H9 (cell line): Measurements from ENCODE around the gene SETMAR. TPM values are rescaled to one million over a fixed set of nuclear protein-coding genes. Genes with fewer than 3 reads are reported as not detected.

Source experiments
- DNase-seq: peaks from one replicate; pipeline ENCODE4 v3.0.0-alpha.2; 2017
- H2AFZ ChIP-seq: one replicate; pipeline ENCODE4 v1.6.1; 2013; ENCODE audit warnings: mild to moderate bottlenecking, low read length, control low read depth, moderate library complexity
- H2AK5ac ChIP-seq: 2 replicates; pipeline ENCODE4 v1.6.1; 2013; ENCODE audit warnings: low read length, control low read depth, mixed read lengths; ENCODE audit not compliant: insufficient read length
- H2BK120ac ChIP-seq: one replicate; pipeline ENCODE4 v1.6.1; 2013; ENCODE audit warnings: low read depth, mild to moderate bottlenecking, low read length, control low read depth, inconsistent platforms; ENCODE audit not compliant: poor library complexity, severe bottlenecking
- H2BK12ac ChIP-seq: 2 replicates; pipeline ENCODE4 v1.6.1; 2013; ENCODE audit warnings: low read length, control low read depth, mixed read lengths, low read depth; ENCODE audit not compliant: insufficient read length
- H2BK15ac ChIP-seq: 2 replicates; pipeline ENCODE4 v1.6.1; 2013; ENCODE audit warnings: low read depth, low read length, control low read depth
- H2BK20ac ChIP-seq: one replicate; pipeline ENCODE4 v1.6.1; 2013; ENCODE audit warnings: low read depth, mild to moderate bottlenecking, low read length, control low read depth, inconsistent platforms; ENCODE audit not compliant: poor library complexity, severe bottlenecking
- H2BK5ac ChIP-seq: 2 replicates; pipeline ENCODE4 v1.6.1; 2013; ENCODE audit warnings: low read length, control low read depth, mixed read lengths; ENCODE audit not compliant: insufficient read length
- H3K14ac ChIP-seq: 2 replicates; pipeline ENCODE4 v1.6.1; 2013; ENCODE audit warnings: low read length, control low read depth; ENCODE audit not compliant: insufficient read depth
- H3K18ac ChIP-seq: 2 replicates; pipeline ENCODE4 v1.6.1; 2013; ENCODE audit warnings: low read depth, mild to moderate bottlenecking, mixed read lengths, low read length, control low read depth; ENCODE audit not compliant: insufficient read length
- H3K23ac ChIP-seq: 2 replicates; pipeline ENCODE4 v1.6.1; 2013; ENCODE audit warnings: low read length, control low read depth, mixed read lengths, low read depth; ENCODE audit not compliant: insufficient read length
- H3K23me2 ChIP-seq: 2 replicates; pipeline ENCODE4 v1.6.1; 2013; ENCODE audit warnings: low read depth, mild to moderate bottlenecking, mixed read lengths, low read length, control low read depth; ENCODE audit not compliant: insufficient read length, poor library complexity, severe bottlenecking
- H3K27ac ChIP-seq: 2 replicates; pipeline ENCODE4 v1.5.1; 2013; ENCODE audit warnings: low read length, control low read depth, mixed read lengths, low read depth; ENCODE audit not compliant: insufficient read length
- H3K27me3 ChIP-seq: 2 replicates; pipeline ENCODE4 v1.6.1; 2013; ENCODE audit warnings: low read length, control low read depth, inconsistent platforms; ENCODE audit not compliant: insufficient read depth
- H3K4ac ChIP-seq: 2 replicates; pipeline ENCODE4 v1.6.1; 2013; ENCODE audit warnings: low read depth, mild to moderate bottlenecking, control low read depth, inconsistent platforms, low read length, moderate library complexity
- H3K4me1 ChIP-seq: 2 replicates; pipeline ENCODE4 v1.6.1; 2013; ENCODE audit warnings: low read length, control low read depth, inconsistent platforms; ENCODE audit not compliant: insufficient read depth
- H3K4me2 ChIP-seq: 2 replicates; pipeline ENCODE4 v1.6.1; 2013; ENCODE audit warnings: low read length, control low read depth, mixed read lengths; ENCODE audit not compliant: insufficient read length, insufficient read depth
- H3K56ac ChIP-seq: 2 replicates; pipeline ENCODE4 v1.6.1; 2013; ENCODE audit warnings: low read depth, mild to moderate bottlenecking, mixed read lengths, low read length, control low read depth; ENCODE audit not compliant: insufficient read length
- H3K79me1 ChIP-seq: 2 replicates; pipeline ENCODE4 v1.6.1; 2013; ENCODE audit warnings: low read depth, mild to moderate bottlenecking, moderate library complexity, low read length, control low read depth, inconsistent platforms; ENCODE audit not compliant: insufficient read depth, poor library complexity, severe bottlenecking
- H3K79me2 ChIP-seq: 2 replicates; pipeline ENCODE4 v1.6.1; 2013; ENCODE audit warnings: low read length, control low read depth, inconsistent platforms; ENCODE audit not compliant: insufficient read depth
- H3K9ac ChIP-seq: 2 replicates; pipeline ENCODE4 v1.6.1; 2013; ENCODE audit warnings: low read length, control low read depth, mixed read lengths; ENCODE audit not compliant: insufficient read length; ENCODE audit errors: extremely low read depth
- H3K9me3 ChIP-seq: one replicate; pipeline ENCODE4 v1.6.1; 2013; ENCODE audit warnings: low read depth, low read length, inconsistent platforms; ENCODE audit not compliant: control insufficient read depth
- H3T11ph ChIP-seq: one replicate; pipeline ENCODE4 v1.6.1; 2013; ENCODE audit warnings: mild to moderate bottlenecking, low read length, control low read depth, inconsistent platforms
- H4K20me1 ChIP-seq: one replicate; pipeline ENCODE4 v1.6.1; 2013; ENCODE audit not compliant: control insufficient read depth, insufficient read length, insufficient read depth
- H4K5ac ChIP-seq: 2 replicates; pipeline ENCODE4 v1.6.1; 2013; ENCODE audit warnings: low read depth, mild to moderate bottlenecking, mixed read lengths, low read length, control low read depth; ENCODE audit not compliant: insufficient read length
- H4K8ac ChIP-seq: replicated peaks from 2 replicates; pipeline ENCODE4 v1.6.1; 2013; ENCODE audit warnings: low read length, control low read depth, mixed read lengths, low read depth; ENCODE audit not compliant: insufficient read length
- H4K91ac ChIP-seq: 2 replicates; pipeline ENCODE4 v1.6.1; 2013; ENCODE audit warnings: low read depth, mild to moderate bottlenecking, moderate library complexity, mixed read lengths, low read length, control low read depth; ENCODE audit not compliant: insufficient read length
- H3K27ac Mint-ChIP-seq, 3 experiments: 2 replicates in 2 of 3; 3 replicates in 1 of 3; pipeline ENCODE4 v1.8.0; 2020 to 2021; ENCODE audit warnings: mixed read lengths in 3 of 3, mild to moderate bottlenecking in 1 of 3, moderate library complexity in 1 of 3
- H3K27me3 Mint-ChIP-seq: 2 replicates; pipeline ENCODE4 v1.8.0; 2021; ENCODE audit warnings: low read depth, mild to moderate bottlenecking, moderate library complexity, mixed read lengths
- H3K36me3 Mint-ChIP-seq, 3 experiments: 2 replicates in 2 of 3; 3 replicates in 1 of 3; pipeline ENCODE4 v1.8.0; 2020 to 2021; ENCODE audit warnings: low read depth in 3 of 3, mixed read lengths in 3 of 3; ENCODE audit not compliant: insufficient read depth in 1 of 3
- H3K4me1 Mint-ChIP-seq, 2 experiments: 2 replicates each; pipeline ENCODE4 v1.8.0; 2020; ENCODE audit warnings: mixed read lengths in 2 of 2
- H3K4me3 Mint-ChIP-seq, 2 experiments: 2 replicates in 1 of 2; 3 replicates in 1 of 2; pipeline ENCODE4 v1.8.0; 2020 to 2021; ENCODE audit warnings: mild to moderate bottlenecking in 2 of 2, mixed read lengths in 2 of 2, moderate library complexity in 1 of 2
- H3K9me3 Mint-ChIP-seq, 2 experiments: 2 replicates in 1 of 2; 3 replicates in 1 of 2; pipeline ENCODE4 v1.8.0; 2020; ENCODE audit warnings: mild to moderate bottlenecking in 2 of 2, mixed read lengths in 2 of 2, moderate library complexity in 1 of 2
- CTCF ChIP-seq: fragments of 200-600 bp; sonication (generic); conservative IDR thresholded peaks from 3 replicates; pipeline ENCODE4 v1.8.0; 2021; ENCODE audit warnings: antibody characterized with exemption, mild to moderate bottlenecking
- WGBS: extraction: QIAGEN DNeasy Blood & Tissue Kit; methylation state at CpG from one replicate; pipeline ENCODE4 v1.1.7; 2013; ENCODE audit warnings: missing lambda C conversion rate, low lambda C conversion rate, mixed read lengths; ENCODE audit not compliant: insufficient read length; ENCODE audit errors: extremely low coverage; 5-methylcytosine and 5-hydroxymethylcytosine counted together
- total RNA-seq: library from RNA; stranded (reverse); gene quantifications from 2 replicates; pipeline ENCODE4 v1.2.1, GENCODE V29; 2021

Gene SETMAR
- total RNA-seq, 1 experiment from 2014 or later: 29.1 TPM

GRCh38 chr3:4336850-4337546 is 33.8 kb downstream of the SETMAR start:
- Mint-ChIP-seq H3K4me3 (no peak overlapping the region), H3K27ac (no peak overlapping the region), H3K9me3 (no peaks in the 10 kb centered on the region), H3K4me1 (peaks cover 45 to 50% of the 10 kb centered on the region in 2 experiments), H3K36me3 (no peaks in the 10 kb centered on the region), H3K27me3 (no peaks in the 10 kb centered on the region)
- WGBS: no CpG with 5 or more reads among the region's 3 CpGs
- H3K79me2 ChIP-seq: no peaks in the 10 kb centered on the region
- no peak overlapping the region for H2BK120ac ChIP-seq
- H3K23me2 ChIP-seq: no peaks in the 10 kb centered on the region
- H3K4me2 ChIP-seq: no peak overlapping the region
- H3K23ac ChIP-seq: no peak overlapping the region
- no peak overlapping the region for H4K8ac ChIP-seq
- H2AK5ac ChIP-seq: no peak overlapping the region
- no peak overlapping the region for H2BK20ac ChIP-seq
- H2AFZ ChIP-seq: no peak overlapping the region
- no peak for TF ChIP-seq CTCF
- H2BK12ac ChIP-seq: no peak overlapping the region
- no peak overlapping the region for H4K91ac ChIP-seq
- H3K27me3 ChIP-seq: no peaks in the 10 kb centered on the region
- no peak overlapping the region for H2BK15ac ChIP-seq
- no peak overlapping the region for H3K27ac ChIP-seq
- no peak overlapping the region for H3T11ph ChIP-seq
- no peak for DNase-seq
- no peak overlapping the region for H3K14ac ChIP-seq
- no peaks in the 10 kb centered on the region for H3K79me1 ChIP-seq
- no peak overlapping the region for H3K4ac ChIP-seq
- H3K18ac ChIP-seq: no peak overlapping the region
- H3K56ac ChIP-seq: no peak overlapping the region
- no peak overlapping the region for H2BK5ac ChIP-seq
- H3K4me1 ChIP-seq: no peaks in the 10 kb centered on the region; the same call in 1 of the 2 replicates
- H3K9me3 ChIP-seq: no peaks in the 10 kb centered on the region
- H3K9ac ChIP-seq: no peak overlapping the region
- H4K5ac ChIP-seq: no peak overlapping the region
- no peaks in the 10 kb centered on the region for H4K20me1 ChIP-seq
